Uterus (tissue), 4 donors: Measurements from ENCODE around the gene G6PD. TPM values are rescaled to one million over a fixed set of nuclear protein-coding genes. Genes with fewer than 3 reads are reported as not detected.

Source experiments
- DNase-seq, 2 donors: peaks; one replicate each; pipeline ENCODE4 v3.0.0-alpha.2; 2019 to 2020
- H3K27ac ChIP-seq, 2 donors: fragments of 200-600 bp; sonication (generic); 1 replicate in 1 of 2; 2 replicates in 1 of 2; pipeline ENCODE4 v1.5.1; 2016 to 2018
- H3K27me3 ChIP-seq, 2 donors: fragments of 200-600 bp; sonication (generic); one replicate each; pipeline ENCODE4 v1.5.1; 2018 to 2019; ENCODE audit warnings: control low read depth in 1 of 2
- H3K36me3 ChIP-seq, 2 donors: fragments of 200-600 bp; sonication (generic); one replicate each; pipeline ENCODE4 v1.5.1; 2019; ENCODE audit warnings: control low read depth in 1 of 2
- H3K4me1 ChIP-seq, 2 donors: fragments of 200-600 bp; sonication (generic); one replicate each; pipeline ENCODE4 v1.5.1; 2018 to 2019; ENCODE audit warnings: control low read depth in 1 of 2
- H3K4me3 ChIP-seq, 2 donors: fragments of 200-600 bp; sonication (generic); 1 replicate in 1 of 2; 2 replicates in 1 of 2; pipeline ENCODE4 v1.5.1; 2018 to 2019; ENCODE audit warnings: mild to moderate bottlenecking in 1 of 2
- H3K9me3 ChIP-seq, 2 donors: fragments of 200-600 bp; sonication (generic); one replicate each; pipeline ENCODE4 v1.5.1; 2019; ENCODE audit warnings: control low read depth in 1 of 2
- POLR2A ChIP-seq, 2 donors: fragments of 450-650 bp; IDR thresholded peaks; one replicate each; pipeline ENCODE4 v1.6.1; 2016; ENCODE audit warnings: antibody characterized with exemption in 2 of 2, mild to moderate bottlenecking in 1 of 2, moderate library complexity in 1 of 2
- intact Hi-C: fragments of 100-400 bp; cut with DNase I; formaldehyde crosslinking; loops from one replicate; pipeline ENCODE4 v1.15.1; 2023; ENCODE audit warnings: low total_unique reads
- total RNA-seq, 4 donors: library from RNA; depleted of rRNA in 3 of 4; stranded (reverse); fragments of >200 nt in 3 of 4; gene quantifications; one replicate each; pipeline versions ENCODE4 v1.1.0 to v1.2.4, GENCODE V29; 2014 to 2023
- TF ChIP-seq, protein P1 (sequence below), 4 experiments: fragments of 200-600 bp in 2 of 4; fragments of 450-650 bp in 2 of 4; sonication (generic) in 2 of 4; IDR thresholded peaks; one replicate each; pipeline ENCODE4 v1.5.1; 2016 to 2019; ENCODE audit warnings: antibody characterized with exemption in 4 of 4, mild to moderate bottlenecking in 2 of 4, moderate library complexity in 1 of 4
- donor health status: DM: yes; HTN: yes; CAD: no.

G6PD gene
- total RNA-seq, 4 donors from 2014 or later = 15.5 to 69.6 (median 23.8) TPM

DNA sequence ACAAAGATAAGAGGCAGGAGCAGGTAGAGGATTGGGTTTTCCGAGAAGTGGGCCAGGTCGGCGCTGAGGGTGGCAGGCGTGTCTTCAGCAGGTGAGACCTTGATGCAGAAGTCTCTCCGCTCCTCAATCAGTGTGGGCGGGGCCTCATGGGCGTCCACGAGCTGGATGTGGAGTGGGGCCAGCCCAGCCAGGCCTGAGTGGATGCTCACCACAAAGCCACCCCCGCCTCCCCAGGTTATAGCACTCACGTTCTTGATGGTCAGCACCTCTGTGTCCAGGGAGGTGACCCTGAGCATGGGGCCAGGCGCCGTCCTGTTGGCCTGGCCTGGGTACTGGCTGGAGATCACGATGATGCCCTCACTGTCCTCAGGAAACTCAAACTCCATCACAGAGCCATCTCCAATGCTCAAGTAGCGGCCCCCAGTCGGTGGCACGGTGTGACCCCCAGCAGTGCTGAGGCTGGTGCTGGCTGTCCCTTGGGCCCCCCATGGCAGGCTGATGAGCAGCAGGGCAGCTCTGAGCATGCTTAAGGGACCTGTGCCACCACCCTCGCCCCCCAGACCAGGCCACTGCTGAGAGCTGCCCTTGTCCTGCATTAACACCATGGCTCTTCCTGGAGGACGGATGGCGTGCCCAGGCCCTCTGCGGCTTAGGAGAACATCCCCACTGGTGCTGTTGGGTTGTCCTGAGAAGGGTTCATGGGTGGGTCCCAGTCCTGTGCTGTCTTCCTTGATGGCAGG, 58.1 kb downstream of the G6PD start:
- DNase-seq = no peak
- no peaks in the 10 kb centered on the region for H3K36me3 ChIP-seq
- H3K27ac ChIP-seq = peak overlapping the region in 1 of 2 donors; percentile 93
- intact Hi-C loops = no loop called here
- TF ChIP-seq, protein P1, sequence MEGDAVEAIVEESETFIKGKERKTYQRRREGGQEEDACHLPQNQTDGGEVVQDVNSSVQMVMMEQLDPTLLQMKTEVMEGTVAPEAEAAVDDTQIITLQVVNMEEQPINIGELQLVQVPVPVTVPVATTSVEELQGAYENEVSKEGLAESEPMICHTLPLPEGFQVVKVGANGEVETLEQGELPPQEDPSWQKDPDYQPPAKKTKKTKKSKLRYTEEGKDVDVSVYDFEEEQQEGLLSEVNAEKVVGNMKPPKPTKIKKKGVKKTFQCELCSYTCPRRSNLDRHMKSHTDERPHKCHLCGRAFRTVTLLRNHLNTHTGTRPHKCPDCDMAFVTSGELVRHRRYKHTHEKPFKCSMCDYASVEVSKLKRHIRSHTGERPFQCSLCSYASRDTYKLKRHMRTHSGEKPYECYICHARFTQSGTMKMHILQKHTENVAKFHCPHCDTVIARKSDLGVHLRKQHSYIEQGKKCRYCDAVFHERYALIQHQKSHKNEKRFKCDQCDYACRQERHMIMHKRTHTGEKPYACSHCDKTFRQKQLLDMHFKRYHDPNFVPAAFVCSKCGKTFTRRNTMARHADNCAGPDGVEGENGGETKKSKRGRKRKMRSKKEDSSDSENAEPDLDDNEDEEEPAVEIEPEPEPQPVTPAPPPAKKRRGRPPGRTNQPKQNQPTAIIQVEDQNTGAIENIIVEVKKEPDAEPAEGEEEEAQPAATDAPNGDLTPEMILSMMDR (IDR thresholded peaks at IDR 0.05) = no peak
- TF ChIP-seq POLR2A (IDR thresholded peaks at IDR 0.05) = no peak
- H3K27me3 ChIP-seq = no peaks in the 10 kb centered on the region
- H3K9me3 ChIP-seq = no peaks in the 10 kb centered on the region
- no peak overlapping the region for H3K4me3 ChIP-seq
- H3K4me1 ChIP-seq = no peaks in the 10 kb centered on the region

DNA sequence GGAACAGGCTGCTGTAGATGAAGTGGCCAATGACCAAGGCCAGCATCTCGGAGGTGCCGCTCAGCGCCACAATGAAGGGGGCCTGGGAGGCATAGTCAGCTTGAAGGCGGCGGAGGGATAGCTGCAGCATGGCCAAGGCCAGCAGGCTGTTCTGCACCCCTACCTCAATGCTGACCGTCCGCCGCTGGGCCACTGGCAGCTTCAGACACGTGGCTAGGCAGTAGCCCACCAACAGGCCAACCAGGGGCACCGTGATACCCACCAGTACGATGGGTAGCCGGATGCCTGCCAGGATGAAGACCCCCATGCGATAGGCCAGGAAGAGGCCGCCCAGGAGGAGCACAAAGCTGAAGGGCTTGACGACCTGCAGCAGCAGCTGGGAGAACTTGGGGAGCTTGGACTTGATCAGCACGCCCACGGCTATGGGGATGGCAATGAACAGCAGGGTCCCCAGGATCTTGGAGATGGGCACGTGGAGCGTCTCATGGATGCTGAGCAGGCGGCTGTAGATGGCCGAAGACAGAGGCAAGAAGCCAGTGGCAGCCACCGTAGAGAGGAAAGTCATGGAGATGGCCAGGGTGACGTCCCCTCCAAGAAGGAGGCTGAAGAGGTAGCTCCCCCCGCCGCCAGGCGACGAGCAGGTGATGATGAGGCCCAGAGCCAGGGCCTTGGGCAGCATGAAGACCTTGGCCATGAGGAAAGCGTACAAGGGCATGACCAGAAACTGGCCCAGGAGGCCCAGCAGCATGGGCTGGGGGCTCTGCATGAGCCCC, 58.9 kb downstream of the G6PD start:
- intact Hi-C loops = no loop called here
- H3K27ac ChIP-seq = peak overlapping the region in 1 of 2 donors; percentile 83
- H3K27me3 ChIP-seq = no peaks in the 10 kb centered on the region
- H3K4me3 ChIP-seq = no peak overlapping the region
- H3K4me1 ChIP-seq = no peaks in the 10 kb centered on the region
- no peaks in the 10 kb centered on the region for H3K36me3 ChIP-seq
- no peak for DNase-seq
- TF ChIP-seq POLR2A (IDR thresholded peaks at IDR 0.05) = no peak
- TF ChIP-seq, protein P1 (IDR thresholded peaks at IDR 0.05) = no peak
- H3K9me3 ChIP-seq = no peaks in the 10 kb centered on the region

DNA sequence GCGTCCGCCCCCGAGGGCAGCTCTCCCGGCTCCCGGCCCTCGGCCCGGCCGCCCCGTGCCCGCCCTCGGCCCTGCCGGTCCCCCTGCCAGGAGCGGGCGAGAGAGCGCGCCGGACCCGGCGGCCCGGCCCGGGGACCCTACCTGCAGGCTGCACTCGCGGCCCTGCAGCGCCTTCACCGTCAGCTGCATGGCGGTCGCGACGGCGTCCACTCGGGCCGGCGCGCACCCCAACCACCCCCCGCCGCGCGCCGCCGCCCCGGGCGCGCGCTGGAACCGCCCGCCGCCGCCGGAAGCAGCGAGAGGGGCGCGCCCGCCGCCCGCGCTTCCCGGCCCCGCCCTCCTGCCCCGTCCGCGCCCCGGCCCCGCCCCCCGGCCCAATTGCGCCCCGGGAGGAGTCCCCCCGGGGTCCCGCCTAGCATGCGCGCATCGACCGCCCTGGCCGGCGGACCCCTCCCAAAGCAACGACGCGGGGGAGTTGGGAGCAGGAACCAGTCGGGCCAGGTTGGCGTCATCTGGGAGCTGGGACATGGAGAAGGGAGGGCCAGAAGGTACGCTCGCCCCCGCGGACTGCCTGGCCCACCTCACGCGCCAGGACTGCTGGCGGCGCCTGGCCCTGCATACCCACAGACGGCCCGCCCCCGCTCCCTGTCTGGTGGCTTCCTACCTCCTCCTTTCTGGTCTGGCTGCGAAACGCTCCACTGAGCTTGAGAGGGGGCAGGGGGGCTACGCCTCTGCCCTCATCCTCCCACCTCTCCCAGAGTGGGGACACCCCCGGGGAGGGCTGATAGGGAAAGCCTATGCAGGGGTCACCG, 60.0 kb downstream of the G6PD start, which contains the start of gene UBL4A:
Gene UBL4A, minus strand, starts transcription at position 220 of the 812 bp plus-strand sequence. Its CDS starts 31 bp downstream, at position 189.
- intact Hi-C loops = no loop called here
- Histone ChIP-seq H3K27me3 (no peaks in the 10 kb centered on the region), H3K9me3 (no peaks in the 10 kb centered on the region), H3K4me3 (peak within 1 kb of the TSS; percentile 37 to 48), H3K27ac (peak within 1 kb of the TSS; percentile 61 to 83), H3K36me3 (no peaks in the 10 kb centered on the region), H3K4me1 (no peaks in the 10 kb centered on the region)
- DNase-seq = peak; percentile 74 to 76
- TF ChIP-seq POLR2A (IDR thresholded peaks at IDR 0.05) = no peak
- TF ChIP-seq, protein P1 (IDR thresholded peaks at IDR 0.05) = peak in 2 of 4 experiments; percentile 4 to 10

DNA sequence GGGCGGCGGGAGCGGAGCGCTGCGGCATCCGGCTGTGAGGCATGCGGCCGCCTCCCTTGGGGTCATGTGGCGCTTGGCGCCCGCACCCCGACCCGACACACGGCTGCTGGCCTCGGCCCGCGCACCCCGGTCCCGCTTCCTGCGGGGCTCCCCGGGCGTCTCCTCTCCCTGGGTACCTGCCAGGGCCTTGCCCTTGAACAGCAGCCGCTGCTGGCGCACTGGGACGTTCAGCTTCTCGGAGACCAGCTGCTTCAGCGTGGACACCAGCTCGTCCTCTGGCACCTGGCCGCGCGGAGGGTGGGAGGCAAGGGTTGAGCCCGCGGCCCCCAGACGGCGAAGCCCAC, 60.6 kb downstream of the G6PD start:
- peak in 1 of 2 donors; percentile 49 for DNase-seq
- Histone ChIP-seq H3K27me3 (no peaks in the 10 kb centered on the region), H3K27ac (peak overlapping the region; percentile 61 to 83), H3K9me3 (no peaks in the 10 kb centered on the region), H3K36me3 (no peaks in the 10 kb centered on the region), H3K4me1 (no peaks in the 10 kb centered on the region), H3K4me3 (peak overlapping the region; percentile 21 to 48)
- no peak for TF ChIP-seq POLR2A (IDR thresholded peaks at IDR 0.05)
- TF ChIP-seq, protein P1 (IDR thresholded peaks at IDR 0.05) = no peak
- intact Hi-C loops = no loop called here
